ENCODE results near the gene STAT3. TPM values are rescaled to one million over a fixed set of nuclear protein-coding genes. Genes with fewer than 3 reads are reported as not detected.
"Not testable (repeated sequence)": the region's sequence is repeated elsewhere in the genome, so short reads cannot be mapped to it uniquely, and the experiment has no call there.

The STAT3 gene
- total RNA-seq, 1 donor from 2014 or later: 41.2 TPM

DNA sequence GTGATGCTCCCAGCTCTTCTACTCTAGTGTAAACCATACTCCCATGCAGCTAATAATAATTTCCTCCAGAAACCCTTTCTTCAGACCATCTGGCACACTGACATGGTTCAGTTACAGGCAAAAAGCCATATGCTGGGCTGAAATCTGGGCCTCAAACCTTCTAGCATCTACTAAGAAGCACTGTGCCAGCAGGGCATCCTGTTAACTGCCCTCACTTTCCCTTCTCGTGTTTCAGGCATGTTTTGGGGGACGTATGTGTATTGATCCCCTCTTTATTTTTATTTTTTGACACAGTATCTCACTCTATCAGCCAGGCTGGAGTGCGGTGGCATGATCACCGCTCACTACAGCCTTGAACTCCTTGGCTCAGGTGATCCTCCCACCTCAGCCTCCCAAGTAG lies 66.7 kb downstream of the STAT3 start:
- no peak overlapping the region for H3K27ac Mint-ChIP-seq
- TF ChIP-seq, protein P1, sequence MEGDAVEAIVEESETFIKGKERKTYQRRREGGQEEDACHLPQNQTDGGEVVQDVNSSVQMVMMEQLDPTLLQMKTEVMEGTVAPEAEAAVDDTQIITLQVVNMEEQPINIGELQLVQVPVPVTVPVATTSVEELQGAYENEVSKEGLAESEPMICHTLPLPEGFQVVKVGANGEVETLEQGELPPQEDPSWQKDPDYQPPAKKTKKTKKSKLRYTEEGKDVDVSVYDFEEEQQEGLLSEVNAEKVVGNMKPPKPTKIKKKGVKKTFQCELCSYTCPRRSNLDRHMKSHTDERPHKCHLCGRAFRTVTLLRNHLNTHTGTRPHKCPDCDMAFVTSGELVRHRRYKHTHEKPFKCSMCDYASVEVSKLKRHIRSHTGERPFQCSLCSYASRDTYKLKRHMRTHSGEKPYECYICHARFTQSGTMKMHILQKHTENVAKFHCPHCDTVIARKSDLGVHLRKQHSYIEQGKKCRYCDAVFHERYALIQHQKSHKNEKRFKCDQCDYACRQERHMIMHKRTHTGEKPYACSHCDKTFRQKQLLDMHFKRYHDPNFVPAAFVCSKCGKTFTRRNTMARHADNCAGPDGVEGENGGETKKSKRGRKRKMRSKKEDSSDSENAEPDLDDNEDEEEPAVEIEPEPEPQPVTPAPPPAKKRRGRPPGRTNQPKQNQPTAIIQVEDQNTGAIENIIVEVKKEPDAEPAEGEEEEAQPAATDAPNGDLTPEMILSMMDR (IDR thresholded peaks at IDR 0.05; ENCODE audit: unreplicated experiment): no peak
- H3K9me3 Mint-ChIP-seq (ENCODE audit: low read depth): no peaks in the 10 kb centered on the region
- H3K36me3 Mint-ChIP-seq (ENCODE audit: insufficient read depth): peaks cover 24% of the 10 kb centered on the region
- DNase-seq (ENCODE audit: low spot score, unreplicated experiment): no peak
- H3K27me3 Mint-ChIP-seq: no peaks in the 10 kb centered on the region
- H3K4me1 Mint-ChIP-seq (ENCODE audit: low read depth): peaks cover 14% of the 10 kb centered on the region
- H3K4me3 Mint-ChIP-seq (ENCODE audit: low read depth): no peak overlapping the region

GRCh38 chr17:42317967-42318366 lies 70.3 kb downstream of the STAT3 start:
- not testable (repeated sequence) for H3K27me3 Mint-ChIP-seq; H3K27ac Mint-ChIP-seq; H3K9me3 Mint-ChIP-seq (ENCODE audit: low read depth); H3K4me3 Mint-ChIP-seq (ENCODE audit: low read depth); DNase-seq (ENCODE audit: low spot score, unreplicated experiment)
- H3K36me3 Mint-ChIP-seq (ENCODE audit: insufficient read depth): peaks cover 24% of the 10 kb centered on the region
- peaks cover 30% of the 10 kb centered on the region for H3K4me1 Mint-ChIP-seq (ENCODE audit: low read depth)

DNA sequence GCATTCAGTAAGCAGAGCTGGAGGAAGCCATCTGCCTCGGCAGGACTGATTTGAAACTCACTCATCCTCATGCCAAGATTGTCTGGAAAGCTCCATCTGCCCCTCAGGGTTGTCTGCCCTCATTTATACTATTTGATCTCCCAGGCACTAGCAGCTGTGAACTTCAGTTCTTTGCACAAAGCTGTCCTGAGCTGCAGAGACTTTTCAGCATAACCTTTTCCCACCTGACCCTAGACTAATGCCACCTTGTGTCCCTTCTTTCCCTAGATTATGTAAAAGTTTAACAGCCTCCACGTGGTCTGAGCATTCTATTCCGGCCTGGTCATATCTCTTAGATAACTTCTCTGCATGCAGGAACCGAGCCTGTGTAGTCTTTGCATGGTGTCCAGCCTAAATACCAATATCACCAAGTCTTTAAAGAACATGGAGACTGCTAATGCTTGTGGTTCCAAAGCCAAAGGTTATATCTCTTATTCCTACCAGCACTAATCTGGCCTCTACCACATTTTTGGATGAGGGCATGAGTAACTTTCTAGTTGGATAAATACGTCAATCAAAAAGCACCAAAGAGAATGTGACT lies 70.9 kb downstream of the STAT3 start:
- Mint-ChIP-seq H3K27me3 (no peaks in the 10 kb centered on the region), H3K4me3 (ENCODE audit: low read depth) (no peak overlapping the region), H3K4me1 (ENCODE audit: low read depth) (peaks cover 31% of the 10 kb centered on the region), H3K9me3 (ENCODE audit: low read depth) (no peaks in the 10 kb centered on the region), H3K27ac (peak overlapping the region; percentile 12), H3K36me3 (ENCODE audit: insufficient read depth) (peaks cover 22% of the 10 kb centered on the region)
- TF ChIP-seq, protein P1 (IDR thresholded peaks at IDR 0.05; ENCODE audit: unreplicated experiment): no peak
- no peak for DNase-seq (ENCODE audit: low spot score, unreplicated experiment)

- Mint-ChIP-seq H3K27me3 (no peaks in the 10 kb centered on the region), H3K4me3 (ENCODE audit: low read depth) (no peak overlapping the region), H3K4me1 (ENCODE audit: low read depth) (peaks cover 33% of the 10 kb centered on the region), H3K36me3 (ENCODE audit: insufficient read depth) (peaks cover 19% of the 10 kb centered on the region), H3K27ac (no peak overlapping the region), H3K9me3 (ENCODE audit: low read depth) (no peaks in the 10 kb centered on the region)
- TF ChIP-seq, protein P1 (IDR thresholded peaks at IDR 0.05; ENCODE audit: unreplicated experiment): no peak
- DNase-seq (ENCODE audit: low spot score, unreplicated experiment): no peak
Observed at GRCh38 chr17:42316755-42317154, 71.5 kb downstream of the STAT3 start.

DNA sequence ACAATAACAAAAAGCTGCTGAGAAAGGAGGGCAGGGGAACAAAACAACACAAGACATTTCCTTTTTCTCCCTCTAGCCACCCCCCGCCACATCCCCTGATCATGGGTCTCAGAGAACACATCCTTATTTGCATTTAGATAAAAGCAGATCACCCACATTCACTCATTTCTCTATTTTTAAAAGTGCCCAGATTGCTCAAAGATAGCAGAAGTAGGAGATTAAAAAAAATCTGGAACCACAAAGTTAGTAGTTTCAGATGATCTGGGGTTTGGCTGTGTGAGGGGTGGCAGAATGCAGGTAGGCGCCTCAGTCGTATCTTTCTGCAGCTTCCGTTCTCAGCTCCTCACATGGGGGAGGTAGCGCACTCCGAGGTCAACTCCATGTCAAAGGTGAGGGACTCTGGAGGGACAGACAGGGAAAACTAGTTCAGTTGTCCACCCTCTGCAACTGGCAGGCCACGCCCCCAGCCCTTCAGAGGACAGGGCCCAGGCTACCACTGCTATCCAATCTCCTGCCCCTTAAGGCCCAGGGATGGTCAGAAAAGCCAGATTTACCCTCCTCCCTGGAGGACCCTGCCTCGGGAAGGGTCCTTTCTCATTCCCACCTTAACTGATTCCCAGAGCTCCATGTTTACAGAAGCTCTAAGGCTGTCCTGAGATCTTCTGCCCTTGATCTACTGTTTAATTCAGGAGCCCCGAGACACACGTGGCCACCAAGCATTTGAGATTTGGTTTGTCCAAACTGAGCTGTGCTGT lies 72.7 kb downstream of the STAT3 start:
- Mint-ChIP-seq H3K4me1 (ENCODE audit: low read depth) (peaks cover 37% of the 10 kb centered on the region), H3K36me3 (ENCODE audit: insufficient read depth) (peaks cover 17% of the 10 kb centered on the region), H3K27ac (no peak overlapping the region), H3K27me3 (peaks cover 4% of the 10 kb centered on the region), H3K9me3 (ENCODE audit: low read depth) (no peaks in the 10 kb centered on the region), H3K4me3 (ENCODE audit: low read depth) (no peak overlapping the region)
- TF ChIP-seq, protein P1 (IDR thresholded peaks at IDR 0.05; ENCODE audit: unreplicated experiment): no peak
- no peak for DNase-seq (ENCODE audit: low spot score, unreplicated experiment)
